IPS DF 6.9 (cell line): ENCODE data around the gene DPP4.
A peak's percentile ranks its signal among the peaks of the same experiment; 100 is the strongest.

Experiments
- DNase-seq: peaks from one replicate; pipeline ENCODE4 v3.0.0-alpha.2; 2013; ENCODE audit warnings: low read depth, low spot score
- H3K27ac ChIP-seq: one replicate; pipeline ENCODE4 v1.5.1; 2013; ENCODE audit warnings: low read length, control low read depth
- H3K27me3 ChIP-seq: 2 replicates; pipeline ENCODE4 v1.6.1; 2013; ENCODE audit warnings: mild to moderate bottlenecking, low read length; ENCODE audit not compliant: control insufficient read depth, insufficient read depth
- H3K36me3 ChIP-seq: 2 replicates; pipeline ENCODE4 v1.6.1; 2013; ENCODE audit warnings: low read length; ENCODE audit not compliant: control insufficient read depth, insufficient read depth
- H3K4me1 ChIP-seq: 2 replicates; pipeline ENCODE4 v1.6.1; 2013; ENCODE audit warnings: low read length; ENCODE audit not compliant: control insufficient read depth, insufficient read depth
- H3K4me3 ChIP-seq: 2 replicates; pipeline ENCODE4 v1.5.1; 2013; ENCODE audit warnings: mild to moderate bottlenecking, low read length
- H3K9me3 ChIP-seq: 2 replicates; pipeline ENCODE4 v1.6.1; 2013; ENCODE audit warnings: low read length, inconsistent platforms; ENCODE audit not compliant: control insufficient read depth, insufficient read depth
- WGBS: extraction: QIAGEN DNeasy Blood & Tissue Kit; methylation state at CpG from one replicate; pipeline ENCODE4 v1.1.7; 2013; ENCODE audit warnings: mixed read lengths, missing lambda C conversion rate; ENCODE audit not compliant: insufficient read length, insufficient coverage; 5-methylcytosine and 5-hydroxymethylcytosine counted together

The DPP4 gene

GRCh38 chr2:162085090-162085891 lies 11.3 kb upstream of the DPP4 start:
- H3K27ac ChIP-seq = no peak overlapping the region
- DNase-seq = no peak
- H3K36me3 ChIP-seq = no peaks in the 10 kb centered on the region

GRCh38 chr2:162084536-162084935 lies 10.5 kb upstream of the DPP4 start:
- Histone ChIP-seq H3K27ac (no peak overlapping the region), H3K9me3 (no peaks in the 10 kb centered on the region), H3K4me1 (no peaks in the 10 kb centered on the region), H3K36me3 (no peaks in the 10 kb centered on the region), H3K27me3 (no peaks in the 10 kb centered on the region), H3K4me3 (no peak overlapping the region)
- no peak for DNase-seq
- WGBS = no CpG with 5 or more reads among the region's 2 CpGs

More at GRCh38 chr2:162085090-162085891, 11.3 kb upstream of the DPP4 start:
- H3K9me3 ChIP-seq = no peaks in the 10 kb centered on the region
- no peak overlapping the region for H3K4me3 ChIP-seq
- H3K4me1 ChIP-seq = no peaks in the 10 kb centered on the region
- WGBS = no CpG with 5 or more reads among the region's 3 CpGs
- no peaks in the 10 kb centered on the region for H3K27me3 ChIP-seq

GRCh38 chr2:162082681-162083080 lies 8.7 kb upstream of the DPP4 start:
- H3K4me1 ChIP-seq = no peaks in the 10 kb centered on the region
- H3K27ac ChIP-seq = no peak overlapping the region
- H3K9me3 ChIP-seq = no peaks in the 10 kb centered on the region
- no peaks in the 10 kb centered on the region for H3K27me3 ChIP-seq
- no CpG with 5 or more reads among the region's 3 CpGs for WGBS
- no peak for DNase-seq
- no peaks in the 10 kb centered on the region for H3K36me3 ChIP-seq
- H3K4me3 ChIP-seq = no peak overlapping the region

- no peaks in the 10 kb centered on the region for H3K36me3 ChIP-seq
- no peaks in the 10 kb centered on the region for H3K4me1 ChIP-seq
- no peak for DNase-seq
- H3K27me3 ChIP-seq = no peaks in the 10 kb centered on the region
- H3K9me3 ChIP-seq = no peaks in the 10 kb centered on the region
- no peak overlapping the region for H3K4me3 ChIP-seq
- no peak overlapping the region for H3K27ac ChIP-seq
- no CpG with 5 or more reads among the region's 1 CpG for WGBS
Observed at GRCh38 chr2:162082036-162082435, 8.0 kb upstream of the DPP4 start.

GRCh38 chr2:162079514-162079913 lies 5.5 kb upstream of the DPP4 start:
- WGBS = no CpG with 5 or more reads among the region's 2 CpGs
- Histone ChIP-seq H3K27ac (no peak overlapping the region), H3K4me3 (no peak overlapping the region), H3K9me3 (no peaks in the 10 kb centered on the region), H3K4me1 (peaks cover 3% of the 10 kb centered on the region; the same call in 1 of the 2 replicates), H3K36me3 (no peaks in the 10 kb centered on the region), H3K27me3 (no peaks in the 10 kb centered on the region; the same call in 1 of the 2 replicates)
- no peak for DNase-seq

- WGBS = no CpG with 5 or more reads among the region's 2 CpGs
- no peak overlapping the region for H3K27ac ChIP-seq
- H3K36me3 ChIP-seq = no peaks in the 10 kb centered on the region
- DNase-seq = no peak
- H3K27me3 ChIP-seq = peaks cover 6% of the 10 kb centered on the region; the same call in 1 of the 2 replicates
- no peak overlapping the region for H3K4me3 ChIP-seq
- peaks cover 3% of the 10 kb centered on the region; the same call in 1 of the 2 replicates for H3K4me1 ChIP-seq
- no peaks in the 10 kb centered on the region for H3K9me3 ChIP-seq
Observed at GRCh38 chr2:162075689-162076132, 1.7 kb upstream of the DPP4 start.

- H3K4me3 ChIP-seq = no peak overlapping the region
- H3K36me3 ChIP-seq = no peaks in the 10 kb centered on the region
- H3K27me3 ChIP-seq = peaks cover 6% of the 10 kb centered on the region; the same call in 1 of the 2 replicates
- H3K9me3 ChIP-seq = no peaks in the 10 kb centered on the region
- peaks cover 3% of the 10 kb centered on the region; the same call in 1 of the 2 replicates for H3K4me1 ChIP-seq
- WGBS = no CpG with 5 or more reads among the region's 6 CpGs
- DNase-seq = no peak
- H3K27ac ChIP-seq = no peak overlapping the region
Observed at GRCh38 chr2:162074928-162075688, 1.1 kb upstream of the DPP4 start.

GRCh38 chr2:162074632-162074895 lies 549 bp upstream of the DPP4 start:
- Histone ChIP-seq H3K27me3 (peaks cover 6% of the 10 kb centered on the region; the same call in 1 of the 2 replicates), H3K4me3 (no peak overlapping the region; the same call in 1 of the 2 replicates), H3K9me3 (no peaks in the 10 kb centered on the region), H3K36me3 (no peaks in the 10 kb centered on the region), H3K4me1 (peaks cover 3% of the 10 kb centered on the region; the same call in 1 of the 2 replicates), H3K27ac (no peak overlapping the region)
- no CpG with 5 or more reads among the region's 2 CpGs for WGBS
- DNase-seq = no peak

- WGBS = 100% methylated on average over 1 of the region's 37 CpGs
- Histone ChIP-seq H3K27ac (no peak overlapping the region), H3K9me3 (no peaks in the 10 kb centered on the region), H3K4me3 (peak overlapping the region; percentile 57; the same call in 1 of the 2 replicates), H3K4me1 (peaks cover 3% of the 10 kb centered on the region; the same call in 1 of the 2 replicates), H3K27me3 (peaks cover 6% of the 10 kb centered on the region; the same call in 1 of the 2 replicates), H3K36me3 (no peaks in the 10 kb centered on the region)
- peak; percentile 7 for DNase-seq
Observed at GRCh38 chr2:162072976-162073887, 783 bp downstream of the DPP4 start.

- Histone ChIP-seq H3K9me3 (no peaks in the 10 kb centered on the region), H3K27me3 (peaks cover 6% of the 10 kb centered on the region; the same call in 1 of the 2 replicates), H3K27ac (no peak overlapping the region), H3K36me3 (no peaks in the 10 kb centered on the region), H3K4me3 (no peak overlapping the region), H3K4me1 (peaks cover 3% of the 10 kb centered on the region; the same call in 1 of the 2 replicates)
- DNase-seq = no peak
Observed at GRCh38 chr2:162072181-162072702, 1.8 kb downstream of the DPP4 start.
